Renal cortex interstitium (tissue), 11 donors: ENCODE results near the gene ARHGEF7. TPM values are rescaled to one million over a fixed set of nuclear protein-coding genes. Genes with fewer than 3 reads are reported as not detected.

ENCODE experiments used
- DNase-seq, 11 donors: peaks; one replicate each; pipeline ENCODE4 v3.0.0-alpha.2; 2013; ENCODE audit warnings: low read depth in 9 of 11, low spot score in 4 of 11; ENCODE audit errors: extremely low read depth in 1 of 11
- polyA plus RNA-seq, 3 donors: library from polyadenylated mRNA; unstranded; fragments of 120-200 nt; gene quantifications; one replicate each; pipeline ENCODE4 v1.2.1, GENCODE V29; 2013; ENCODE audit not compliant: insufficient read length in 3 of 3

The ARHGEF7 gene
- polyA plus RNA-seq, 3 donors: 63.0 to 84.2 (median 66.7) TPM

- no peak for DNase-seq
These were observed 223.7 kb downstream of the ARHGEF7 start for GRCh38 chr13:111338841-111339240.

- no peak for DNase-seq
These were observed 224.4 kb downstream of the ARHGEF7 start for GRCh38 chr13:111339366-111340143.

DNA sequence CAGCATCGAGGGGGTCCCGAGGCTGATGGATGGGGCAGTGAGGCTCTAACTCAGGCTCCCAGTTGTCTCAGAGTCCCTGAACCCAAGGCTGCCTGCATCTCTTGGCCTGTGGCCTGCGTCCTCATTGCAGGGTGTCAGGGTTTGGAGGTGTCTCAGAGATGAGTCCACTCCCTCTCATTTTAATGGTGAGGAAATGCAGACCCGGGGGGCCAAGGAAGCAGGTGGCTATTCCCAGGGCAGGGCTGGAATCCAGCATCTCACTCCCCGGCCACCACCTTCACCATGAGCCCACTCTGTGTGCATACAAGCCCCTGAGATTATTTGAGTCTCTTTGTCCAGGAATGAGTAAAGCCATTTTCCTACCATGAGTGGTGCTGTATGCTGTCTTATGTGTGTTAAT lies 226.8 kb downstream of the ARHGEF7 start:
- DNase-seq: no peak

- DNase-seq: no peak
These were observed 227.6 kb downstream of the ARHGEF7 start for GRCh38 chr13:111342721-111343120.

DNA sequence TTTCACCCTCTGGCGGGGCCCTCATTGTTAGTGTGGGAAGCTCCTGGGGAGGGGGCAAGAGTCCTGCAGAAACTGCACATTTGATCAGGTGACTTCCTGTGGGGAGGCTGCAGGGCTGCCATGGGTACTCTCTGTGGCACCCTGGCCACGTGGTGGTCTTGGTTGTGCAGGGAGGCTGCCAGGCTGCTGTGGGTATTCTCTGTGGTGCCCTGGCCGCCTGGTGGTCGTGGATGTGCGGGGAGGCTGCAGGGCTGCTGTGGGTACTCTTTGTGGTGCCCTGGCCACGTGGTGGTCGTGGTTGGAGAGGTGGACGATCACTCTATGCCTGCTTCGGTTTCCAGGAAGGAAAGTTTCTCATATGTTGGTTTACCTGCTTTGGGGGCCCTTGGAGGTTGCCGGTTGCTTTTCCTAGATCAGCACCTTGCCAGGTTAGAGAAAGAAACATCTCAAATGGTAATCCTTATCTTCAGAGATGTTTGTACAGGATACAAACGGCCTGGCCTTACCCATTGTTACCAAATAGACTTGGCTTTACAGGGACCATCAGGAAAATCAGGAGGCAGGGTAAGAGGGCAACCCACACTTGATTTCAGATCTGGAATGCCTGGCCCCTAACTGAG lies 228.2 kb downstream of the ARHGEF7 start:
- DNase-seq: no peak

DNA sequence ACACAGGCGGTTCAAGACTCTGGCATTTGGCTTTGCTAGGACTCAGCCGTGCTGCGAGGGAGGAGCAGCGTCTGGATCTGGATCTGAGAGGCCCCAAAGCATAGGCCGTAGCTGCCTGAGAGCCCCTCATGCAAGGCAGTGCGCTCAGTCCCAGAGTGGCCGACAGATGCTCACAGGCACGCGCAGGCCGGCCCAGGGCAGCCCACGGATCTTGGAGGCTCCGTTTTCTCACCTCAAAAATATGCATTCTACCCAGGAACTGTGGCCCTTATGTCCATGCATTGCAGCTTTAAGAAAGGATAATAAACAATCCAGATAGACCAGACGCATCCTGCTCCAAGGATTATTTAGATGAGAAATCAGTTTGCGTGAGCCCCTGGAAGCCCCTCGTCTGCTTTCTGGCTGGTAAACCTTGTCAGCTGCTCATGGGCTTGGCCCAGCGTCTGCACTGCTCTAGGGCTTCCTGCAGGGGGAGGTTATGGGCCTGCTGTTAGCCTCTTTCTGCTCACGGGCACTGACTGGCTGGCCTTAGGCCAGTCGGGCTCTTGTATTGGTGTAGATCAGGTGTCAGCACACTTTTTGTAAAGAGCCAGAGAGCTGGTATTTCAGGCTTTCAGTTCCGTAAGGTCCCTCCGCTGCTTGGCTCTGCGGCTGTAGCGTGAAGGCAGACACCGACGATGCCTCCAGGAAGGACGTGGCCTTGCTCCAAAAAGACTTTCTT lies 229.5 kb downstream of the ARHGEF7 start:
- peak; percentile 3 to 44 (median 16) for DNase-seq

GRCh38 chr13:111345682-111346081 lies 230.6 kb downstream of the ARHGEF7 start:
- DNase-seq: no peak

GRCh38 chr13:111346101-111346680 lies 231.1 kb downstream of the ARHGEF7 start:
- no peak for DNase-seq

DNA sequence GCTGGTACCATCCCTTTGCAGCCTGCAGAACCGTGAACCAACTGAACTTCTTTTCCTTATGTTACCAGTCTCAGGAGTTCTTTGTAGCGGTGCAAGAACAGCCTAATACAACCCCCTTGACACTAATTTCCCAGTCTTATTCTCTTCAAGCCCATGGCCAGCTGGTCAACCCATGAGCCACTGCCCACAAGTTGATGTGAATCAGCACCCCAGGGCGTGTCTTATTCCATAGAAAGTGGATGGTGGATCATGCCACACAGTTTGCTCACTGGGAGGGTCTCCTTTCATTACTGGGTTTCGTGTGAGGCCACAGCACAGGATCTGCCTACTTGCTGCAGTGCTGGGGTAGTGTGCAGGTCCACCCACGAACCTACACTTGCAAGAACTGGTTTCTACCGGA lies 232.3 kb downstream of the ARHGEF7 start:
- no peak for DNase-seq

GRCh38 chr13:111353508-111353907 lies 238.4 kb downstream of the ARHGEF7 start:
- no peak for DNase-seq

DNA sequence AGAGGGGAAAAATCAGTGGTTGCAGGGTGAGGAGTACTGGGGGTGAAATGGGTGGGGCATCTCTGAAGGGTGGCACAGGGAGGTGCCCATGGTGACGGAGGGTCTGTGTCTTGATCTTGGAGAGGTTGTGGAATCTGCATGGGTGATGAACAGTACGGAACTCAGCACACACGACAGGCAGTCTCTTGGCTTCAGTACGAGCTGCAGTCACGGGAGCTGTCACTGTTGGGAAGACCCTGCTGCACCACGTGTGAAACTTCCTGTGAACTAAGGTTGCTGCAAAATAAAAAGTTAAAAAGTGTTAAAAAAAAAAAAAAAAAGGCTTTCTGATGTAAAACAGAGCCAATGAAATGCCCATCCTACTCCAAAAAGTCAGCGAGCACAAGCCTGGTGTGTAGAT lies 239.7 kb downstream of the ARHGEF7 start:
- DNase-seq: no peak

Other genes starting within 250 kb of the ARHGEF7 start
- gene ANKRD10, start 200.2 kb upstream of the ARHGEF7 start, polyA plus RNA-seq: 100 to 1,000 TPM; 222 to 403 (median 258) TPM
- gene TEX29, start 205.3 kb downstream of the ARHGEF7 start, polyA plus RNA-seq: under 1 TPM; 0.27 to 0.42 (median 0.36) TPM